Body of pancreas (tissue), 4 donors: ENCODE measurements around the gene ASTN1. TPM values are rescaled to one million over a fixed set of nuclear protein-coding genes. Genes with fewer than 3 reads are reported as not detected.

Source experiments
- ATAC-seq: fragments of 150-250 bp; one replicate; pipeline ENCODE4 v1.9.1; 2016
- DNase-seq, 4 donors: peaks; one replicate each; pipeline ENCODE4 v3.0.0-alpha.2; 2019
- H3K27ac ChIP-seq, 4 donors: fragments of 200-600 bp; sonication (generic); 1 replicate in 3 of 4; 2 replicates in 1 of 4; pipeline versions ENCODE4 v1.5.1 to v1.6.1; 2016 to 2019; ENCODE audit warnings: mild to moderate bottlenecking in 1 of 4, mixed read lengths in 1 of 4, moderate library complexity in 1 of 4
- H3K27me3 ChIP-seq, 2 donors: fragments of 200-600 bp; sonication (generic); one replicate each; pipeline ENCODE4 v1.6.0; 2016; ENCODE audit warnings: mild to moderate bottlenecking in 1 of 2
- H3K36me3 ChIP-seq, 2 donors: fragments of 200-600 bp; sonication (generic); replicated peaks in 1 of 2; 2 replicates each; pipeline ENCODE4 v1.5.1; 2016; ENCODE audit warnings: low read depth in 2 of 2; ENCODE audit not compliant: insufficient read depth in 1 of 2
- H3K4me1 ChIP-seq: fragments of 200-600 bp; sonication (generic); one replicate; pipeline ENCODE4 v1.6.0; 2016
- H3K4me3 ChIP-seq, 2 donors: fragments of 200-600 bp; sonication (generic); 1 replicate in 1 of 2; 2 replicates in 1 of 2; pipeline ENCODE4 v1.5.1; 2016 to 2019
- H3K9me3 ChIP-seq, 3 donors: fragments of 200-600 bp; sonication (generic); 1 replicate in 2 of 3; 2 replicates in 1 of 3; pipeline ENCODE4 v1.5.1; 2016
- CTCF ChIP-seq, 7 experiments: fragments of 450-650 bp in 4 of 7; fragments of 200-600 bp in 3 of 7; sonication (generic) in 3 of 7; IDR thresholded peaks; one replicate each; pipeline ENCODE4 v1.5.1; 2016 to 2019; ENCODE audit warnings: antibody characterized with exemption in 7 of 7
- POLR2A ChIP-seq, 3 donors: fragments of 450-650 bp; IDR thresholded peaks; one replicate each; pipeline ENCODE4 v1.6.1; 2016; ENCODE audit warnings: antibody characterized with exemption in 3 of 3, mild to moderate bottlenecking in 2 of 3
- WGBS, 2 donors: methylation state at CpG; one replicate each; pipeline ENCODE4 v1.1.5; 2017; 5-methylcytosine and 5-hydroxymethylcytosine counted together
- intact Hi-C: fragments of 100-400 bp; cut with DNase I; formaldehyde crosslinking; loops from one replicate; pipeline ENCODE4 v1.15.1; 2023
- total RNA-seq, 2 donors: library from RNA; depleted of rRNA; stranded (reverse); fragments of >200 nt; gene quantifications; one replicate each; pipeline ENCODE4 v1.1.0, GENCODE V29; 2016

ASTN1 gene
- total RNA-seq, 2 donors from 2014 or later: 0.66 to 0.78 TPM

- H3K4me1 ChIP-seq: no peaks in the 10 kb centered on the region
- no peaks in the 10 kb centered on the region for H3K27me3 ChIP-seq
- no peaks in the 10 kb centered on the region for H3K9me3 ChIP-seq
- intact Hi-C loops: no loop called here
- H3K4me3 ChIP-seq: no peak overlapping the region
- DNase-seq (no peak), ATAC-seq (no peak)
- H3K27ac ChIP-seq: no peak overlapping the region
- 65 to 67% methylated on average over 1 of the region's 1 CpG for WGBS, 2 donors
- TF ChIP-seq CTCF (IDR thresholded peaks at IDR 0.05) (no peak), POLR2A (IDR thresholded peaks at IDR 0.05) (no peak)
- H3K36me3 ChIP-seq: no peaks in the 10 kb centered on the region
Observed at GRCh38 chr1:177142010-177142409, 22.5 kb downstream of the ASTN1 start.

GRCh38 chr1:177138347-177138746 lies 26.2 kb downstream of the ASTN1 start:
- no peak overlapping the region for H3K4me3 ChIP-seq
- no peaks in the 10 kb centered on the region for H3K4me1 ChIP-seq
- no peaks in the 10 kb centered on the region for H3K9me3 ChIP-seq
- H3K27ac ChIP-seq: no peak overlapping the region
- DNase-seq (no peak), ATAC-seq (no peak)
- intact Hi-C loops: no loop called here
- no peaks in the 10 kb centered on the region for H3K27me3 ChIP-seq
- 83 to 88% methylated on average over 4 of the region's 4 CpGs for WGBS, 2 donors
- no peak for TF ChIP-seq POLR2A (IDR thresholded peaks at IDR 0.05)
- no peak for TF ChIP-seq CTCF (IDR thresholded peaks at IDR 0.05)
- no peaks in the 10 kb centered on the region for H3K36me3 ChIP-seq

- WGBS, 2 donors: 52% methylated on average over 1 of the region's 1 CpG
- DNase-seq: no peak
- Histone ChIP-seq H3K4me3 (no peak overlapping the region), H3K27me3 (no peaks in the 10 kb centered on the region), H3K27ac (no peak overlapping the region), H3K36me3 (no peaks in the 10 kb centered on the region), H3K4me1 (no peaks in the 10 kb centered on the region), H3K9me3 (no peaks in the 10 kb centered on the region)
- TF ChIP-seq POLR2A (IDR thresholded peaks at IDR 0.05) (no peak), CTCF (IDR thresholded peaks at IDR 0.05) (no peak)
- intact Hi-C loops: no loop called here
- no peak for ATAC-seq
Observed at GRCh38 chr1:177137814-177138213, 26.7 kb downstream of the ASTN1 start.

GRCh38 chr1:177135250-177135649 lies 29.3 kb downstream of the ASTN1 start:
- H3K27ac ChIP-seq: no peak overlapping the region
- H3K4me1 ChIP-seq: no peaks in the 10 kb centered on the region
- no peak overlapping the region for H3K4me3 ChIP-seq
- ATAC-seq (no peak), DNase-seq (no peak)
- no peaks in the 10 kb centered on the region for H3K27me3 ChIP-seq
- TF ChIP-seq CTCF (IDR thresholded peaks at IDR 0.05) (no peak), POLR2A (IDR thresholded peaks at IDR 0.05) (no peak)
- H3K9me3 ChIP-seq: no peaks in the 10 kb centered on the region
- 49 to 59% methylated on average over 4 of the region's 4 CpGs for WGBS, 2 donors
- H3K36me3 ChIP-seq: no peaks in the 10 kb centered on the region
- intact Hi-C loops: no loop called here

GRCh38 chr1:177133977-177134538 lies 30.5 kb downstream of the ASTN1 start:
- ATAC-seq (no peak), DNase-seq (no peak)
- intact Hi-C loops: no loop called here
- no peaks in the 10 kb centered on the region for H3K27me3 ChIP-seq
- no peaks in the 10 kb centered on the region for H3K36me3 ChIP-seq
- H3K9me3 ChIP-seq: no peaks in the 10 kb centered on the region
- 62 to 69% methylated on average over 4 of the region's 4 CpGs for WGBS, 2 donors
- H3K4me1 ChIP-seq: no peaks in the 10 kb centered on the region
- H3K4me3 ChIP-seq: no peak overlapping the region
- H3K27ac ChIP-seq: no peak overlapping the region
- TF ChIP-seq POLR2A (IDR thresholded peaks at IDR 0.05): no peak
- TF ChIP-seq CTCF (IDR thresholded peaks at IDR 0.05): no peak
